HG03108 (cell line): ENCODE measurements around the gene MAPK14.

ENCODE experiments used
- ATAC-seq: cut with Tn5 transposase; IDR thresholded peaks from one replicate; pipeline ENCODE4 v1.9.1; 2021; ENCODE audit warnings: moderate library complexity; ENCODE audit not compliant: unreplicated experiment

The MAPK14 gene

DNA sequence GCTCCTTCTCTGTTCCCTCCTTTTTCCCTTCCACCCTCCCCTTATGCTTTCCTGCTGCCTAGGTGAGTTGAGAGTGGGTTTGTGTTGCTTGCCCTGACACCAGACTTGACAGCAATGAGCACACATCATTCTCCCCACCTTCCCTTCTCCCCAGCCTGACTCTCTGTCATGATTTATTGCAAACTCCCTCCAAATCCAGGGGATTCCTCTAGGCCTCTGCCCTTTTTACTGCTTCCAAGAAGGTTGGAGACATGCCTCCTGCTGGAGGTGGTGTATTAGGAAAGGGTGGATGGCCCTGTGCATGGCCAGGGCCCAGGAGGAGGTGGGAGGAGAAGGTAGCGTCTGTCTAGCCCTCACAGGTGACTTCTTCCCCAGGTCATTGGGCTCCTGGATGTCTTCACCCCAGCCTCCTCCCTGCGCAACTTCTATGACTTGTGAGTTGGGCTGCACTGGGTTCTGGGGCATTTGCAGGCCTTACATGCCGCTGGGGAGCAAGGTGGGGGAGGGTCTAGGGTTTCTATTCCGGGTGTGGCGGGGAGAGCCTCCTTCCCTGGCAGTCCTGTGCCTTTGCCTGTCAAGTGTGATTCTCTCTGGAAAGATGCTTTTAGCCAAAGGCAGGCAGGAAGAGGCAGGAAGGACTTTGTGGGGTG, 104.8 kb downstream of the MAPK14 start:
- ATAC-seq, result no peak

DNA sequence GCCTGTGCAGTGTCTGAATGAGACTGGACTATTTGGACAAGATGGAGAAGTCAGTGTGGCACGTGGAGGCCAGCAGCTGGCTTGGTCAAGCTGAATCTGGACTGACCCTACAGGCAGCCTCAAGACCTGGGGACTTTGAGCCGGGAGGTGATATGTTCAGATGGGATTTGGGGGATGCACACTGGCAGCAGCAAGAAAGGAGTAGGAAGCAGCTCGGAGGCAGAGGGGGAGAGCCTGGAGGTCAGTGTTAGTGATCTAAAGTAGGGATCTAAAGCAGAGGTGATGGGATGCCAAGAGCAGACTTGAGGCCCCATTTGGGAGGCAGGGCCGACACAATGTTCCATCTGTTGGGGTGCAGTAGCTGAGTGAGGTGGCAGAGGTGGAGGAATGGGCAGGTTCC, 105.5 kb downstream of the MAPK14 start:
- ATAC-seq, result no peak

DNA sequence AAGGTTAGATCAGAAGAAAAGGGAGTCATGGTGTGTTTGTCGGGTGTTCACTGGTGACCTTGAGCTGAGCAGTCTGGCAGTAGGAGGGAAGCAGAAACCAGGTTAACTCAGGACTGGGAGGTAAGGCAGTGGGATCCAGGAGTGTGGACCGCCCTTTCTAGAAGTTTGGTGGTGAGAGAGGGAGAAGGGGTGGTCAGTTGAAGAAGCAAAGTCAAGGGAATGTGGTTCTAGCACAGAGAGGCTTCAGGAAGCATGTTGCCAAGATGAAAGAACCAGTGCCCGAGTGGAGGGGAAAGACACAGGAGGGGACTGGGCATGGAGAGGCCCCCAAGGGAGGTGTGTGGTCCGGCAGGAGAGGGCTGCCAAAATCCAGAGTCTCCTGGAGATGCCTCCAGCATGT, 106.3 kb downstream of the MAPK14 start:
- ATAC-seq, result no peak

DNA sequence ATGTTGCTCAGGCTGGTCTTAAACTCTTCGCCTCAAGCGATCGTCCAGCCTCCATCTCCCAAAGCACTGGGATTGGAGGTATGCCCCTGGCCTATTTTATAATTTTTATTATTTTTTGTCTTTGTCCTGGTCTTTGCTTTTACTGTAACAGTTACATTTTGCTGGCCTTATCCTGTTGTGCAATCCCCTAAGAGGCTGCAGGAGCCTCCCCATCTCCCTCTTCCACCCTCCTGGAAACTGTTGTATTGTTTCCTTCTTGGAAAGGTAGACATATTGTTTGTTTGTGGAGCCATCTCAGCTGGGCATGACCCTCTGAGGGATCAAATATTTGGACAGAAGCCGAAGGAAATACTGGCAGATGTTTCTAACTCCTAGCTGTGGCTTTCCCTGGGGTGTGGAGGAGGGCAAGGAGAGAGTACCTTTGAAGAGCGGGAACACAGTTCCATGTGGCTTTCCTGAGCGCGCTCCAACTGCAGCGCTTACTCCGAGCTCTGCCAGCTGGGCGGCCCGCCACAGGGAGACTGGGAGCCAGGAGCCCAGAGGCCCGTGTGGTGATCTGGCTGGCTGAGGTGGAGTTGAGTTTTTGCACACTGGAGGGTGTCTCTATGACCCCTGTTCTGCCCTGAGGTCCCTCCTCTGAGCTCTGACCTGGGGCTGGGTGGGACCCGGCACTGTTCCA, 107.6 kb downstream of the MAPK14 start:
- ATAC-seq, result no peak

DNA sequence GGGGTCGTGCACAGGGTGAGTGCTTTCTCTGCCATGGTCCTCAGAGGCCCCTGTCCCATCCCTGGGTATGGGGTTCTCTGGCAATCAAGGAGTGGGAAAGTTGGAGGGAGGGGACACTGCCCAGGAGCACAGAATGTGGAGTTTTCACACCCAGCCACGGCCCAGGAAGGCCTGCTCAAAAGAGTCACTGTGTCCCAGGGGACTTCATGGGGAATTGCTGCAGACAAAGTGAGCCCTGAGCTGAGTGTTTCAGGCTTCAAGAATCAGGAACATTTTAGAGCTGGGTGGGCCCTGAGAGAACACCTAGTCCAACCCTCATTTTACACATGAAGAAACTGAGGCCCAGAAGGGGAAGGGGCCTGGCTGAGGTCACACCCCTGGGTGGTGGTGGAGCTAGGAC, 108.4 kb downstream of the MAPK14 start:
- ATAC-seq, result no peak

DNA sequence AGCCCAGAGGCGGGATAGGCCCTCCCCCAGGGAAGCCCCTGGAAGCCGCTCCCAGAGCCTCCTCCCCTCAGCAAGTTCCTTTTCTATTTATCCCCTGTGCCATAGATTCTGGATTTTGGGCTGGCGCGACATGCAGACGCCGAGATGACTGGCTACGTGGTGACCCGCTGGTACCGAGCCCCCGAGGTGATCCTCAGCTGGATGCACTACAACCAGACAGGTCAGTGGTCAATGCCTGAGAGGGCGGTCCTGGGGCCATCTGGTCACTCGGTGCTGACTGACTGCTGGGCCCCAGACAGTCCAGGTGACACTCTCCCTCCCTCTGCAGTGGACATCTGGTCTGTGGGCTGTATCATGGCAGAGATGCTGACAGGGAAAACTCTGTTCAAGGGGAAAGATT, 108.9 kb downstream of the MAPK14 start:
- no peak for ATAC-seq

DNA sequence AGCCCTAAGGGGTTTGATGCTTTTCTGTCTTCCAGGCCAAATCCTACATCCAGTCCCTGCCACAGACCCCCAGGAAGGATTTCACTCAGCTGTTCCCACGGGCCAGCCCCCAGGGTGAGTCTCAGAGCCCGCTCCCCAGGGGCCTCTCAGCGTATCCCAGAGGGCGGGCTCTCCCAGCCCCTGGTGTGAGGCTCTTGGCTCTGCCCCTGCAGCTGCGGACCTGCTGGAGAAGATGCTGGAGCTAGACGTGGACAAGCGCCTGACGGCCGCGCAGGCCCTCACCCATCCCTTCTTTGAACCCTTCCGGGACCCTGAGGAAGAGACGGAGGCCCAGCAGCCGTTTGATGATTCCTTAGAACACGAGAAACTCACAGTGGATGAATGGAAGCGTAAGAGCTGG, 111.1 kb downstream of the MAPK14 start:
- no peak for ATAC-seq

DNA sequence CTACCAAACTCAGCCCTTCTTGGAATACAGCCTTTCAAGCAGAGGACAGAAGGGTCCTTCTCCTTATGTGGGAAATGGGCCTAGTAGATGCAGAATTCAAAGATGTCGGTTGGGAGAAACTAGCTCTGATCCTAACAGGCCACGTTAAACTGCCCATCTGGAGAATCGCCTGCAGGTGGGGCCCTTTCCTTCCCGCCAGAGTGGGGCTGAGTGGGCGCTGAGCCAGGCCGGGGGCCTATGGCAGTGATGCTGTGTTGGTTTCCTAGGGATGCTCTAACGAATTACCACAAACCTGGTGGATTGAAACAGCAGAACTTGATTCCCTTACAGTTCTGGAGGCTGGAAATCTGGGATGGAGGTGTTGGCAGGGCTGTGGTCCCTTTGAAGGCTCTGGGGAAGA, 111.8 kb downstream of the MAPK14 start:
- no peak for ATAC-seq

DNA sequence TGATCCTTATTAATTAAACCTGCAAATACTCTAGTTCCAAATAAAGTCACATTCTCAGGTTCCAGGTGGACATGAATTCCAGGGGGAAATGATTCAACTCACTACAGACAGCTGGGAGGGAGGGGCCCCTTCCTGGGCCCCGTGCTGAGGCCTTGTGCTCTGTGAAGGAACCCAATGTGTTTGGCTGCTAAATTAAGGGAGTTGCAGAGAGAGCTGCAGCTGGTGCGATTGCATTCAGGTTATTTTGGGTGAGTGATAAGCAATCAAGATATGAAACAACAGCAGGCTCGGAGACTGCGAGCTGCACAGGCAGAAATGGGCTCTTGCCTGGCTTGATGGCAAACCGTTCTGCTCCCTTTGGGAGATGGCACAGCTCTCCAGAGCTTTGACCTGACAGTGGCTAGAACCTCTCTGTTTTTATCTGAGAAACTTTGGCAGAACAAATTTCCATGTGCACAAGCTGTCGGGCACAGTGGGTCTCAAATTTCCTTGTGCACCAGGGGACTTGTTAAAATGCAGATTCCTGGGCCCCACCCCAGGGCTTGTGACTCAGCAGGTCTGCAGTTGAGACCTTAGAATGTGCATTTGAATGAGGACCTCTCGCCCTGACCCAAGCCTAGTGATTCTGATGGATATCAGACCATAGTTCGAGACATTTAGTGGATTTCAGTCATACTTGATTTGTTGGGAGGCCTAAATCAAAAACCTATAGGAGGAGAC, 112.5 kb downstream of the MAPK14 start:
- ATAC-seq, result no peak

DNA sequence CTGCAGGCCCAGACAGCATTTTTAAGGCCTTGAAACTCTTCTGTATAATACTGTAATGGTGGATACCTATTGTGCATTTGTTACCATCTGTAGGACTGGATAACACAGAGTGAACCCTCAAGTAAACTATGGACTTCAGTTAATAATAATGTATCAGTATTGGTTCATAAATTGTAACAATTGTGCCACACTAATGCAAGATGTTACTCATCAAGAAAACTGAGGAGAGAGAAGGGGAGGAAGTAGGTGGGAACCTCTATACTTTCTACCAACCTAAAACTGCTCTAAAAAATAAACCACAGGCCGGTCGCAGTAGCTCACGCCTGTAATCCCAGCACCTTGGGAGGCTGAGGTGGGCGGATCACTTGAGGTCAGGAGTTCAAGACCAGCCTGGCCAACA, 113.5 kb downstream of the MAPK14 start:
- ATAC-seq, result no peak

DNA sequence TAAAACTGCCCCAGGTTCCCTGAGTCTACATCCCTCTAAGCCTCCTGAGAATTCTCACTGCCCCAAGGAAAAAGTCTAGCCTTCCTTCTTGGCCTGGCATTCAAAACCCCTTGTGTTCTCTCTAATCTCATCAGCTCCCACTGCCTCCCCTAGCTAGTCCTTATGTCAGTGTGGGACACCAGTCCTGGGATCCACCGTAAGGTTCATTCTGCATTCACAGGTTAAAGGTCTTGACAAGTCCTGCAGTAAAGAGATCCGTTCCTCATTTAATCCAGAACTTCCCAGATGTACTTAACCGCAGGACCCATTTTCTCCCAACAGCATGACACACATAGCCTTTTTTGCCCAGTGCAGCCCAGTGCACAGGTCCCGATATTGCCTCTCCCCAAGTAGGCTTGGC, 114.4 kb downstream of the MAPK14 start:
- ATAC-seq, result no peak

DNA sequence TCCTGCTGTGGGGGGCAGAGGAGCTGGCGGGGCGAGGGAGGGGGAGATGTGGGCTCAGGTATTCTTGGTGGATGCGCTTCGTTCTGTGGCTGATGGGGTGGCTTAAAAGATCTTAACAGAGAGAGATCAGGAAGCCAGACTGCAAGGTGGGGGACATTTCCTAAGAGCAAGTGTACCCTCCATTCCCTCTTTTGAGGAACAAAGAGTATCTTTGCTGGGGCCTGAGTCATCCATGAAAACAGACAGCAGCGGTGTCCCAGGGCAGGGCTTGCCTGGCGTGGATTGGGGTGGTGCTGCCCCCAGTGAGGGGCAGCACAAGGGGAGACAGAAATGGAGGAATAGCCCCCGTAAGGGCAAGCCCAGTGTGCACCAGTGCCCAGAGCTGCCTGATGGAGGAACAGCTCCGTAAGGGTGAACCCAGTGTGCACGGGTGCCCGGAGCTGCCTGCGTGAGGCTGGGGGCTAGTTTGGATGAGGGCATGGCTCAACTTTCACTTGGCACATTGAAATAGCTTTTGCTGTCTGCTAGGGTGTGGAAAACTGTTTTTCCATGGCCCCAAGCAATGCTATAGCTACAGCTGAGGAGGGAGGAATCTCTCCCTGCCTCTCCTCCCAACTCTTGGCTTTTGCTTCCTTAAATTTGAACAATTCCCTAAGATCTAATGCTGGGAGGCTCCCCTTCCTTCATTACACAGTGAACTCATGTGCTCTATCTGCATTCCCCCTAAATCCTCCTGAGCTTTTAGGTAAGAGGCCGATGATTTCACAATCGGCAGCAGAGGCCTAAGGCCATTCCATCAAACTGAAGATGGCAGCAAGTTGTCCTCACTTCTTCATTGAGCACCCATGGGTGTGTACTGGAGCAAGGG, 115.6 kb downstream of the MAPK14 start:
- ATAC-seq, result no peak

DNA sequence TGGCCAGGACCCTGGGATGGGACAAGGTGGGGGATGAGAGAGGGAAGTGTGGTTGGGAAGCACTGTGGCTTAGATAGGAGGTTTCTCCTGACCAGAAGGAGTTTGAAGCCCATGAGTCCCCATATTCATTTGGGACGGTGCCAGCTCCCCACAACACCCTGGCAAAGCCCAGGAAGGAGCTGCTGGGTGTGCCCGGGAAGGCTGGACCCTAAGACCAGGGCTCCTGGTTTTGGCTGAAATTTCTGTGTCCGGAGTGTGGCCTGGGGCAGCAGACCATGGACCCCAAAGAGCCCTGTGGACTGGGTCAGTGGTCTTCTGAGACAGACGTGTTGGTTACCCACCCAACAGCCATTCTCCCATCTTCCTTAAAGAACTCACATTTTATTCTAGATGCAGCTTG, 117.9 kb downstream of the MAPK14 start:
- no peak for ATAC-seq

DNA sequence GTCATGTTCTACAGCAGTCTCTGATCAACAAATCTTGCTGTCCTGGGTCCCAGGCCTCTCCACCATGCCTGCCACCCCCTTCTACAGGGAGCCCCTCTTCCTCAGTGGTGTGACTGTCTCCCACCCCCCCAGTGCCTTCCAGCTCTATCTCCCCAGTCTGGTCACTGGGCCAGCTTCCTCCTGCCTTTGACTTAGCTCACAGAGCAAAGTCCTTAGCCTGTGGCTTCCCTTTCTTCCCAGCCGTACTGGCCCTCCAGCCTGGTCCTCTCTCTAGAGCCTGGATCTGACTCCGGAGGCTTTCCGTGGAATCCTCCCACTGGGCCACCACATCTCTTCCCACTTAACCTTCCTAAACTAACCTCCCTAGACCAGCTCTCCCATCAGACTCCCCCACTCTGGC, 119.7 kb downstream of the MAPK14 start:
- ATAC-seq, result no peak

DNA sequence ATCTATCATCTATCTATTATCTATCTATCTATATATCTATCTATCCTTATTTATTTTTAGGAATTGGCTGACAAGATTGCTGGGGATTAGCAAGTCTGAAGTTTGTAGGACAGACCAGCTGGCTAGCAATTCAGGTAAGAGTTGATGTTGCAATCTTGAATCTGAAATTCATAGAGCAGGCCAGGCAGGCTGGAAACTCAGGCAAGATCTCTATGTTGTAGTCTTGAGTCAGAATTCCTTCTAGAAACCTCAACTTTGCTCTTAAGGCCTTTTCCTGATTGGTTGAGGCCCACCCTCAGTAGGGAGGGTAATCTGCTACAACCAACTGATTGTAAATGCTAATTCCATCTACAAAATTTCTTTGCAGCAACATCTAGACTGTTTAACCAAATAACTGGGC, 121.9 kb downstream of the MAPK14 start:
- no peak for ATAC-seq

DNA sequence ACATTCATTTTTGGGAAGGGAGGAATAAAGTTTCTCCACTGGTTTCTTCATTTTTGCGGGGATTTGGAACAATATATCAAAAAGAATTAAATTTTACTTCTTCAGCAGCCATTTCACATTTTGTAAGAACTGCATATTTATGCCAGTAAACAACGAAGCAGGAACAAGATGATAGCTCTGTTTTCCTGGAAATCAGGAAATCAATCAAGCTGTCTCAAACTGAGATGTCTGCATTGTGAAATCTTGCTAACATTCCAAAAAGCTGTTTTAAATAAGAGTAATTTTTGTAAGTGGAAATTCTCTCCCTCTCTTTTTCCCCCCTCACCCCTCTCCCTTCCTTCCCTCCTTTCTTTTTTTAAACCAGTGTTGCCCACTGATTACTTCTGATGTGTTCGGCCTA, 122.7 kb downstream of the MAPK14 start:
- no peak for ATAC-seq

DNA sequence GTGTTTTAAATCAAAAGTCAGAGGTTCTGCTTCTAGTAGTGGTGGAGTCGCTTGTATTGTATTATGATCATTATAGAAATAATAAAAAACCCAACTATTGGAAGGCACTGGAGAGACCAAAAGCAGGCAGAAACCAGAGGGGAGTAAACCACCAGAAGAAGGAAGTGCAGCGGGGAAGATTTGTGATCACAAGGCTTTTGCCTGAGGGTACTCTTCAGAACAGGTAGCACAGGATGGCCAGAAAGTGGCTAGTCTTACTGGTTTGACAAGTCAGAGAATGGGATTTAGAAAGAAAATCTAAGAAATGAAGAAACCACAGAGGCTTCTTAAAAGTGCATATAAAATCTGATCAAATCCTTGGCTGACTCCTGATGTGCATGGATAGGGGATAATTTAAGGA, 126.7 kb downstream of the MAPK14 start:
- no peak for ATAC-seq

DNA sequence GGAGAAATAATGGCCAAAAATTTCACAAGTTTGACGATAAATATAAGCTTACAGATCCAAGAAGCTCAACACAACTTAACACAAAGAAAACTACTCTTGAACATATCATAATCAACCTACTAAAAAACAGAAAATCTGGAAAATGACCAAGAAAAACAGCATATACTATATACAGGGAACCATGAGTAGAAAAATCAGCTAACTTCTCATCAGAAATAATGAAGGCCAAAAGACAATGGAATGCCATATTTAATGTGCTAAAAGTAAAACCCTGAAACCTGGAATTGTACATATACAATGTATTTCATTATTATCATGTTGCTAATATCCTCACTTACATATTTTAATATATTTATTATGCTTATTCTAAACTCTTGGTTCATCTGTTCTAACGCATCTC, 128.1 kb downstream of the MAPK14 start:
- no peak for ATAC-seq

DNA sequence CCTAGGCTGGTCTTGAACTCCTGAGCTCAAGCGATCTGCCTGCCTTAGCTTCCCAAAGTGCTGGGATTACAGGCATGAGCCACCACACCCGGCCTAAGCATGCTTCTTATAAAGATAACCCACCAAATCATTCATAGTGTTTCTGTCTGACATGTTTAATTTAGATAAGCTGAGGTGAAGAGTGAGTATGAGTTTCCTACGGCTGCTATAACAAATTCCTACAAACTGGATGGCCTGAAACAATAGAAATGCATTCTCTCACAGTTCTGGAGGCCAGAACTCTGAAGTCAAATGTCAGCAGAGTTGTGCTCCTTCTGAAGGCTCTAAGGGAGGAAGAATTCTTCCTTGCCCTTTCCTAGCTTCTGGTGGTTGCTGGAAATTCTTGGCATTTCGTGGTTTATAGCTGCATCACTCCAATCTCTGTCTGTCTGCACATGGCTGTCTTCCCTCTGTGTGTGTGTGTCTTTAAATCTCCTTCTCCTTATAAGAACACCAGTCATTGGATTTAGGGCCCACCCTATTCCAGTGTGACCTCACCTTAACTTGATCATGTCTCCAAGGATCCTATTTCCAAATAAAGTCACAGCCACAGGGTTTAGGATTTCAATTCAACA, 132.6 kb downstream of the MAPK14 start:
- ATAC-seq, result no peak
